K562 (cell line): ENCODE results near the gene PRUNE1. TPM values are rescaled to one million over a fixed set of nuclear protein-coding genes. Genes with fewer than 3 reads are reported as not detected.

Experiments used
- ARID3B ChIP-seq: fragments of 250-450 bp; sonication (Bioruptor Pico); IDR thresholded peaks from 2 replicates; pipeline ENCODE4 v1.4.0; 2020; ENCODE audit warnings: borderline replicate concordance
- BMI1 ChIP-seq: fragments of 150-350 bp; IDR thresholded peaks from 2 replicates; pipeline ENCODE4 v1.6.1; 2014; ENCODE audit warnings: low read length
- BRD4 ChIP-seq: fragments of 200-600 bp; sonication (generic); IDR thresholded peaks from 2 replicates; pipeline ENCODE4 v1.6.1; 2017; ENCODE audit warnings: inconsistent platforms
- CTBP1 ChIP-seq: fragments of 450-650 bp; IDR thresholded peaks from 2 replicates; pipeline ENCODE4 v1.6.1; 2016; ENCODE audit warnings: borderline replicate concordance
- GTF2F1 ChIP-seq: IDR thresholded peaks from 2 replicates; pipeline ENCODE4 v1.6.1; 2011; ENCODE audit warnings: low read depth, low read length, improper control_type of control experiment
- HLTF ChIP-seq: fragments of 450-650 bp; IDR thresholded peaks from 2 replicates; pipeline ENCODE4 v1.6.1; 2016
- MTF1 ChIP-seq: fragments of 250-450 bp; sonication (Bioruptor Pico); IDR thresholded peaks from 2 replicates; pipeline ENCODE4 v1.9.0; 2021; ENCODE audit warnings: moderate library complexity, mild to moderate bottlenecking, inconsistent platforms, borderline replicate concordance
- MYC ChIP-seq, 2 experiments: fragments of 250-450 bp in 1 of 2; sonication (Bioruptor Pico) in 1 of 2; IDR thresholded peaks; 2 replicates each; pipeline versions ENCODE4 v1.5.1 to v1.6.1; 2012 to 2021; ENCODE audit warnings: low read depth in 2 of 2, borderline replicate concordance in 1 of 2, improper control_type of control experiment in 1 of 2, low read length in 1 of 2, mild to moderate bottlenecking in 1 of 2, moderate library complexity in 1 of 2
- NFIC ChIP-seq: fragments of 450-650 bp; IDR thresholded peaks from 2 replicates; pipeline ENCODE4 v1.6.1; 2017; ENCODE audit warnings: mild to moderate bottlenecking, inconsistent platforms
- ZBTB17 ChIP-seq: fragments of 450-650 bp; formaldehyde crosslinking; IDR thresholded peaks from 2 replicates; pipeline ENCODE4 v1.4.0; 2020; ENCODE audit warnings: mild to moderate bottlenecking
- ZNF384 ChIP-seq: IDR thresholded peaks from 2 replicates; pipeline ENCODE4 v1.6.1; 2012; ENCODE audit warnings: low read depth, low read length, improper control_type of control experiment
- ZNF398 ChIP-seq: fragments of 250-450 bp; sonication (Bioruptor Pico); IDR thresholded peaks from 2 replicates; pipeline ENCODE4 v1.8.0; 2021; ENCODE audit warnings: moderate library complexity, mild to moderate bottlenecking, inconsistent platforms
- ZNF644 ChIP-seq: fragments of 200-800 bp; sonication (Bioruptor generic); IDR thresholded peaks from 2 replicates; pipeline ENCODE4 v1.6.1; 2016; ENCODE audit warnings: low read depth, missing genetic modification characterization, missing compliant biosample characterization
- polyA plus RNA-seq, 8 experiments: library from polyadenylated mRNA; depleted of rRNA in 4 of 8; stranded (reverse) in 5 of 8; unstranded in 3 of 8; fragments of >200 nt; fragmentation: Nextera tagmentation in 2 of 8; fragmentation: Illumina TruSeq in 1 of 8; extraction: Ambion mirVana in 2 of 8; extraction: Trizol in 1 of 8; gene quantifications; 2 replicates each; pipeline versions ENCODE4 v1.2.1 to v1.2.3, GENCODE V29; 2011 to 2014; ENCODE audit warnings: inconsistent platforms in 1 of 8, missing spikeins in 1 of 8
- total RNA-seq, 7 experiments: library from RNA; depleted of rRNA in 6 of 7; stranded (reverse); fragments of >200 nt in 6 of 7; fragmentation: Illumina TruSeq in 2 of 7; extraction: Trizol in 2 of 7; gene quantifications; 2 replicates each; pipeline versions ENCODE4 v1.2.1 to v1.2.3, GENCODE V29; 2011 to 2021; ENCODE audit warnings: low replicate concordance in 1 of 7
- TF ChIP-seq, protein P1 (sequence below): IDR thresholded peaks from 2 replicates; pipeline ENCODE4 v1.6.1; 2016; ENCODE audit warnings: missing genetic modification characterization, missing compliant biosample characterization
- TF ChIP-seq, protein P2 (sequence below): fragments of 250-450 bp; sonication (Bioruptor Pico); IDR thresholded peaks from 2 replicates; pipeline ENCODE4 v1.8.0; 2021; ENCODE audit warnings: mild to moderate bottlenecking, moderate library complexity
- TF ChIP-seq, protein P3 (sequence below): fragments of 450-650 bp; formaldehyde crosslinking; IDR thresholded peaks from 2 replicates; pipeline ENCODE4 v1.4.0; 2020; ENCODE audit warnings: mild to moderate bottlenecking, moderate library complexity

The PRUNE1 gene
- total and polyA plus RNA-seq, 9 of the 15 experiments (the other 6 are each of a cell fraction or from before 2014, with no cell fraction given), result 16.7 to 48.3 (median 26.2) TPM

GRCh38 chr1:150976879-150977694, 31.2 kb upstream of the PRUNE1 start (continued):
- TF ChIP-seq ZNF398 (no peak), GTF2F1 (0 out of 2 replicates have a peak, but pooled peaks have one; percentile 11), ZBTB17 (peak; percentile 63; the same call in 1 of the 2 replicates), HLTF (no peak; the same call in 1 of the 2 replicates), BRD4 (no peak), CTBP1 (peak; percentile 98), MTF1 (no peak), ZNF384 (peak; percentile 98), MYC (IDR thresholded peaks at IDR 0.05; ENCODE audit: low read depth, low read length) (peak; percentile 69), MYC (CRISPR knock-in tag; IDR thresholded peaks at IDR 0.05; ENCODE audit: borderline replicate concordance, low read depth) (no peak), BMI1 (no peak), ARID3B (CRISPR knock-in tag) (no peak), ZNF644 (no peak), NFIC (peak; percentile 92)
- TF ChIP-seq, protein P1, sequence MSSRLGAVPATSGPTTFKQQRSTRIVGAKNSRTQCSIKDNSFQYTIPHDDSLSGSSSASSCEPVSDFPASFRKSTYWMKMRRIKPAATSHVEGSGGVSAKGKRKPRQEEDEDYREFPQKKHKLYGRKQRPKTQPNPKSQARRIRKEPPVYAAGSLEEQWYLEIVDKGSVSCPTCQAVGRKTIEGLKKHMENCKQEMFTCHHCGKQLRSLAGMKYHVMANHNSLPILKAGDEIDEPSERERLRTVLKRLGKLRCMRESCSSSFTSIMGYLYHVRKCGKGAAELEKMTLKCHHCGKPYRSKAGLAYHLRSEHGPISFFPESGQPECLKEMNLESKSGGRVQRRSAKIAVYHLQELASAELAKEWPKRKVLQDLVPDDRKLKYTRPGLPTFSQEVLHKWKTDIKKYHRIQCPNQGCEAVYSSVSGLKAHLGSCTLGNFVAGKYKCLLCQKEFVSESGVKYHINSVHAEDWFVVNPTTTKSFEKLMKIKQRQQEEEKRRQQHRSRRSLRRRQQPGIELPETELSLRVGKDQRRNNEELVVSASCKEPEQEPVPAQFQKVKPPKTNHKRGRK (tag), result no peak
- TF ChIP-seq, protein P2, sequence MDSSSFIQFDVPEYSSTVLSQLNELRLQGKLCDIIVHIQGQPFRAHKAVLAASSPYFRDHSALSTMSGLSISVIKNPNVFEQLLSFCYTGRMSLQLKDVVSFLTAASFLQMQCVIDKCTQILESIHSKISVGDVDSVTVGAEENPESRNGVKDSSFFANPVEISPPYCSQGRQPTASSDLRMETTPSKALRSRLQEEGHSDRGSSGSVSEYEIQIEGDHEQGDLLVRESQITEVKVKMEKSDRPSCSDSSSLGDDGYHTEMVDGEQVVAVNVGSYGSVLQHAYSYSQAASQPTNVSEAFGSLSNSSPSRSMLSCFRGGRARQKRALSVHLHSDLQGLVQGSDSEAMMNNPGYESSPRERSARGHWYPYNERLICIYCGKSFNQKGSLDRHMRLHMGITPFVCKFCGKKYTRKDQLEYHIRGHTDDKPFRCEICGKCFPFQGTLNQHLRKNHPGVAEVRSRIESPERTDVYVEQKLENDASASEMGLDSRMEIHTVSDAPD (CRISPR knock-in tag), result no peak
- TF ChIP-seq, protein P3, sequence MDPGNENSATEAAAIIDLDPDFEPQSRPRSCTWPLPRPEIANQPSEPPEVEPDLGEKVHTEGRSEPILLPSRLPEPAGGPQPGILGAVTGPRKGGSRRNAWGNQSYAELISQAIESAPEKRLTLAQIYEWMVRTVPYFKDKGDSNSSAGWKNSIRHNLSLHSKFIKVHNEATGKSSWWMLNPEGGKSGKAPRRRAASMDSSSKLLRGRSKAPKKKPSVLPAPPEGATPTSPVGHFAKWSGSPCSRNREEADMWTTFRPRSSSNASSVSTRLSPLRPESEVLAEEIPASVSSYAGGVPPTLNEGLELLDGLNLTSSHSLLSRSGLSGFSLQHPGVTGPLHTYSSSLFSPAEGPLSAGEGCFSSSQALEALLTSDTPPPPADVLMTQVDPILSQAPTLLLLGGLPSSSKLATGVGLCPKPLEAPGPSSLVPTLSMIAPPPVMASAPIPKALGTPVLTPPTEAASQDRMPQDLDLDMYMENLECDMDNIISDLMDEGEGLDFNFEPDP (CRISPR knock-in tag), result no peak
